Fibroblast of lung (primary cell): Measurements from ENCODE around the gene SENP6. TPM values are rescaled to one million over a fixed set of nuclear protein-coding genes. Genes with fewer than 3 reads are reported as not detected.

Experiments
- DNase-seq, 2 donors: peaks; one replicate each; pipeline versions ENCODE4 v3.0.0 to v3.0.0-alpha.2; 2010; ENCODE audit warnings: low read depth in 2 of 2
- H2AFZ ChIP-seq: 2 replicates; pipeline ENCODE4 v1.5.1; 2012; ENCODE audit warnings: low read length, control low read depth, inconsistent platforms
- H3K27ac ChIP-seq: 2 replicates; pipeline ENCODE4 v1.5.1; 2011; ENCODE audit warnings: low read length, control low read depth; ENCODE audit not compliant: insufficient read depth
- H3K27me3 ChIP-seq: 2 replicates; pipeline ENCODE4 v1.5.1; 2011; ENCODE audit warnings: mild to moderate bottlenecking, low read length; ENCODE audit not compliant: control insufficient read depth, insufficient read depth
- H3K36me3 ChIP-seq: 2 replicates; pipeline ENCODE4 v1.5.1; 2011; ENCODE audit warnings: low read length; ENCODE audit not compliant: control insufficient read depth, insufficient read depth
- H3K4me1 ChIP-seq: 2 replicates; pipeline ENCODE4 v1.5.1; 2011; ENCODE audit warnings: low read length; ENCODE audit not compliant: control insufficient read depth, insufficient read depth; ENCODE audit errors: extremely low read depth
- H3K4me2 ChIP-seq: 2 replicates; pipeline ENCODE4 v1.5.1; 2011; ENCODE audit warnings: low read length, control low read depth; ENCODE audit not compliant: insufficient read depth; ENCODE audit errors: extremely low read depth
- H3K4me3 ChIP-seq, 4 experiments: fragments of 200-600 bp in 1 of 4; sonication (generic) in 1 of 4; replicated peaks in 1 of 4; 2 replicates each; pipeline ENCODE4 v1.5.1; 2011 to 2016; ENCODE audit warnings: low read length in 4 of 4, low read depth in 3 of 4, mild to moderate bottlenecking in 3 of 4, control low read depth in 2 of 4, inconsistent platforms in 1 of 4, mixed read lengths in 1 of 4; ENCODE audit not compliant: insufficient read depth in 1 of 4; ENCODE audit errors: control extremely low read depth in 1 of 4
- H3K79me2 ChIP-seq: 2 replicates; pipeline ENCODE4 v1.5.1; 2012; ENCODE audit warnings: mild to moderate bottlenecking, low read length, inconsistent platforms; ENCODE audit not compliant: control insufficient read depth, insufficient read depth
- H3K9ac ChIP-seq: 2 replicates; pipeline ENCODE4 v1.5.1; 2011; ENCODE audit warnings: mild to moderate bottlenecking, low read length, control low read depth; ENCODE audit not compliant: insufficient read depth
- H3K9me3 ChIP-seq: 2 replicates; pipeline ENCODE4 v1.5.1; 2012; ENCODE audit warnings: low read depth, low read length; ENCODE audit not compliant: control insufficient read depth, insufficient read depth
- H4K20me1 ChIP-seq: 2 replicates; pipeline ENCODE4 v1.5.1; 2011; ENCODE audit warnings: low read length; ENCODE audit not compliant: control insufficient read depth, insufficient read depth; ENCODE audit errors: extremely low read depth
- CTCF ChIP-seq, 2 donors: IDR thresholded peaks in 1 of 2; conservative IDR thresholded peaks in 1 of 2; 1 replicate in 1 of 2; 2 replicates in 1 of 2; pipeline ENCODE4 v1.5.1; 2011 to 2012; ENCODE audit warnings: low read length in 2 of 2, control low read depth in 1 of 2, inconsistent platforms in 1 of 2, low read depth in 1 of 2, mild to moderate bottlenecking in 1 of 2
- EZH2 ChIP-seq: IDR thresholded peaks from 2 replicates; pipeline ENCODE4 v1.5.1; 2012; ENCODE audit warnings: low read length, control low read depth, mild to moderate bottlenecking; ENCODE audit errors: missing control alignments
- polyA plus RNA-seq, 2 donors: library from polyadenylated mRNA; depleted of rRNA in 1 of 2; stranded (reverse) in 1 of 2; unstranded in 1 of 2; fragments of >200 nt; gene quantifications; 2 replicates each; pipeline ENCODE4 v1.2.1, GENCODE V29; 2011 to 2012; ENCODE audit warnings: missing spikeins in 1 of 2
- total RNA-seq: library from RNA; depleted of rRNA; stranded (reverse); fragments of >200 nt; gene quantifications from 2 replicates; pipeline ENCODE4 v1.2.1, GENCODE V29; 2014

SENP6 gene
- total and polyA plus RNA-seq, 2 donors (not counting 1 experiment from before 2014, with no cell fraction given) = 54.5 to 80.6 TPM

- no peak overlapping the region for H3K4me2 ChIP-seq
- peak in 1 of 2 donors; percentile 44 for DNase-seq
- peaks cover 3% of the 10 kb centered on the region for H3K4me1 ChIP-seq
- TF ChIP-seq CTCF (conservative IDR thresholded peaks at IDR 0.05 in 1 of 2, IDR thresholded peaks at IDR 0.05 in 1 of 2; ENCODE audit: low read depth in 1 of 2, low read length in 2 of 2) (no peak), EZH2 (no peak)
- no peaks in the 10 kb centered on the region for H3K27me3 ChIP-seq
- H4K20me1 ChIP-seq = no peaks in the 10 kb centered on the region
- H3K27ac ChIP-seq = no peak overlapping the region
- H2AFZ ChIP-seq = no peak overlapping the region
- H3K79me2 ChIP-seq = peaks cover 8% of the 10 kb centered on the region
- peaks cover 4% of the 10 kb centered on the region for H3K36me3 ChIP-seq
- no peak overlapping the region for H3K9ac ChIP-seq
- H3K9me3 ChIP-seq = no peaks in the 10 kb centered on the region
- H3K4me3 ChIP-seq = no peak overlapping the region
Observed at GRCh38 chr6:75631859-75632635, 30.4 kb downstream of the SENP6 start.

GRCh38 chr6:75633045-75633444 is 31.4 kb downstream of the SENP6 start:
- DNase-seq = no peak
- H2AFZ ChIP-seq = no peak overlapping the region
- no peaks in the 10 kb centered on the region for H3K27me3 ChIP-seq
- H3K79me2 ChIP-seq = peaks cover 8% of the 10 kb centered on the region
- no peaks in the 10 kb centered on the region for H4K20me1 ChIP-seq
- H3K9me3 ChIP-seq = no peaks in the 10 kb centered on the region
- H3K4me2 ChIP-seq = no peak overlapping the region
- peaks cover 3% of the 10 kb centered on the region for H3K4me1 ChIP-seq
- H3K36me3 ChIP-seq = peaks cover 4% of the 10 kb centered on the region
- no peak for TF ChIP-seq CTCF (conservative IDR thresholded peaks at IDR 0.05 in 1 of 2, IDR thresholded peaks at IDR 0.05 in 1 of 2; ENCODE audit: low read depth in 1 of 2, low read length in 2 of 2)
- TF ChIP-seq EZH2 = no peak
- H3K9ac ChIP-seq = no peak overlapping the region
- H3K27ac ChIP-seq = no peak overlapping the region
- H3K4me3 ChIP-seq = no peak overlapping the region

GRCh38 chr6:75642311-75642710 is 40.6 kb downstream of the SENP6 start:
- no peak overlapping the region for H3K9ac ChIP-seq
- H3K4me1 ChIP-seq = peaks cover 3% of the 10 kb centered on the region
- H3K4me2 ChIP-seq = no peak overlapping the region
- peaks cover 3% of the 10 kb centered on the region for H3K36me3 ChIP-seq
- H3K27ac ChIP-seq = no peak overlapping the region
- no peak overlapping the region for H3K4me3 ChIP-seq
- no peaks in the 10 kb centered on the region for H4K20me1 ChIP-seq
- H3K79me2 ChIP-seq = no peaks in the 10 kb centered on the region
- no peak overlapping the region for H2AFZ ChIP-seq
- no peaks in the 10 kb centered on the region for H3K9me3 ChIP-seq
- no peak for DNase-seq
- H3K27me3 ChIP-seq = no peaks in the 10 kb centered on the region
- TF ChIP-seq EZH2 (no peak), CTCF (conservative IDR thresholded peaks at IDR 0.05 in 1 of 2, IDR thresholded peaks at IDR 0.05 in 1 of 2; ENCODE audit: low read depth in 1 of 2, low read length in 2 of 2) (no peak)
